GM19193 (cell line): ENCODE data around the gene HPD.

Experiments
- POLR2A ChIP-seq: IDR thresholded peaks from 4 replicates; pipeline ENCODE4 v1.6.1; 2011; ENCODE audit not compliant: insufficient read depth, insufficient read length; ENCODE audit errors: extremely low read depth

Gene HPD

GRCh38 chr12:121872546-121873215 is 14.0 kb upstream of the HPD start:
- no peak for TF ChIP-seq POLR2A

DNA sequence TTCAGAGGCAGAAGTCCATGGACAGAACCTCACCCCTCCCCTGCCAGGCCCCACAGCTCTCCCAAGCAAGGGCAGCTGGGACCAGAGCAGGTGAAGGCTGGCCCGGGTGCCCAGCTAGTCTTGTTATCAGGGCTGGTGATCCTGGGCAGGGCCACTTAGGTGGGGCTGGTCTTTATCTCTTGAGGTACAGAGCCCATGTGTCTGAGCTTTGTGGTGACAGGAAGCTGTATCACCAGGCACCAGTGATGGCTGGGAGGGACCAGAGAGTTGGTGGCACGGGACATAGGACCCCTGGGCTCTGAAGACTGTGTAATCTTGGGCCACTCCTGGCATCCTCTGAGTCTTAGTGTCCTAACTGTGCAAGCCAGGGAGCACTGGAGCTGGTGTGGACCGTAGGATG is 12.8 kb upstream of the HPD start:
- TF ChIP-seq POLR2A, result no peak

DNA sequence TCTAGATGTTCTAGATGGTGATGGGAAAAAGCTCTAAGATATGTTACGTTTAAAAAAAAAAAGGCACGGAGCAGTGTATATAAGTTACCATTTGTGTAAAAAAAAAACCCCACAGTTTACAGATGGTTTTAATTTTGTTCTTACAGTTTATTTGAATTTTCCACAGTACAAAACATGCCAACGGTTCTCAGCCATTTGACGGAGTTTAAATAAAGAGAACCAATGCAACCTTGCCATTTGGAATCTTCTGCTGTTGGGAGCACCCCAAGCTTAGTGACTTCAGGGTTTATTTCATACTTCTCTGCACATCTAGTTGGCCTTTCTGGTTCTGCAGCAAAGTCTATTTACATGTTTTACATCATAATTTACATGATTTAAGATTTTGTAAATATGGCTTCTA is 7.7 kb upstream of the HPD start:
- TF ChIP-seq POLR2A, result no peak

DNA sequence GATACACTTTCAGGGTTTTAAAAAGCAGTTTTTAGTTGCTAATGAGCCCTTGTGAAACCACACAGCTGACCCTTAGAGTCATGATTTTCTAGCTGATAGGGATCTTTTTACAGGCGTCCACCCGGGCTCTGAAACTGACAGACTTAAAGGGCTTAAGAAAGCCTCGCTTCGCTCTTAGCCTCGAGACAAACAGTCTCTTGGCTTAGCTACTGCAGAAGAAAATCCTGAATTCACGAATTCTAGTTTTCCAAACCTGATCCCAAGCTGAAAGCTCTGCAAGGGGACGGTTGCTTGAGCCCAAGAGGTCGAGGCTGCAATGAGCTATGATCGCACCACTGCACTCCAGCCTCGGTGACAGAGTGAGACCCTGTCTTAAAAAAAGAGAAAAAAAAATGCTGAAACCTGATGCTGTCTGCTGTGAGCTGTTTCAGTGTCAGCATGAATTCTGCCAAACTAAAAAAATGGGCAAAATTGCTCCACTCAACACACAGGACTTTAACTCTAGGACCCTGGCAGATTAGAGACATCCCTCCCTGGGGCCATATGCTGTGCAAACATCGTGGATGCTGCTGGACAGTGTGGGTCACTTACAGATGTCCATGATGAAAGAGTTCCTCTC is 3.1 kb upstream of the HPD start:
- no peak for TF ChIP-seq POLR2A

DNA sequence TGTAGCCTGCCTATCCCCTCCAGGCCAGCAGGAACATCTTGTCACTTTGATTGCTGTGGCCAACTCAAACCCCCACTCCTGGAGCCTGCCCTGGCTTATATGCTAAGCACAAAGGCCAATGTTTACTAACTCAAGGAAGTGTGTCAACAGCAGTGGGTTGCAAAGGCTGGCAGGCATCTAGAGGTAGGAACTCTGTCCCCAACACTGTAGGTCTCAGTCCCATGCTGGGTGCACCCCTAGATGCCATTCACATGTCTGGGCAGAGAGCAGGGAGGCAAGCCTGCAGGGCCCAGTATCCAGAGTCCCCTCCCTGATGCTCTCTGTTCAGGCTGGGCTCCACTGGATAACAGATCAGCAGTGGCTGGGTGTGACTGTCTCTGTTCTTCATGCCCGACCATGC is 1.6 kb upstream of the HPD start:
- no peak for TF ChIP-seq POLR2A

DNA sequence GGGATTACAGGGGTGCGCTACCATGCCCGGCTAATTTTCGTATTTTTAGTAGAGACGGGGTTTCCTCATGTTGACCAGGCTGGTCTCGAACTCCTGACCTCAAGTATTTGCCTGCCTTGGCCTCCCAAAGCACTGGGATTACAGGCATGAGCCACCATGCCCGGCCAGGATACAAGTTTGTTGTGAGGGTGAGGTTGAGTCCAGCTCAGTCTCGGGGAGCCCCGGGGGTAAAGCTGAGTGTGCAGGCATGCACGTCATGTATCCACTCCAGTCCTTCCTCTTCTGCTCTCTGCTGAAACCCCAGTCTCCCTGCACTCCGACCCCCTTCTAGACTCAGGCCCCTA is 369 bp downstream of the HPD start:
- no peak for TF ChIP-seq POLR2A

DNA sequence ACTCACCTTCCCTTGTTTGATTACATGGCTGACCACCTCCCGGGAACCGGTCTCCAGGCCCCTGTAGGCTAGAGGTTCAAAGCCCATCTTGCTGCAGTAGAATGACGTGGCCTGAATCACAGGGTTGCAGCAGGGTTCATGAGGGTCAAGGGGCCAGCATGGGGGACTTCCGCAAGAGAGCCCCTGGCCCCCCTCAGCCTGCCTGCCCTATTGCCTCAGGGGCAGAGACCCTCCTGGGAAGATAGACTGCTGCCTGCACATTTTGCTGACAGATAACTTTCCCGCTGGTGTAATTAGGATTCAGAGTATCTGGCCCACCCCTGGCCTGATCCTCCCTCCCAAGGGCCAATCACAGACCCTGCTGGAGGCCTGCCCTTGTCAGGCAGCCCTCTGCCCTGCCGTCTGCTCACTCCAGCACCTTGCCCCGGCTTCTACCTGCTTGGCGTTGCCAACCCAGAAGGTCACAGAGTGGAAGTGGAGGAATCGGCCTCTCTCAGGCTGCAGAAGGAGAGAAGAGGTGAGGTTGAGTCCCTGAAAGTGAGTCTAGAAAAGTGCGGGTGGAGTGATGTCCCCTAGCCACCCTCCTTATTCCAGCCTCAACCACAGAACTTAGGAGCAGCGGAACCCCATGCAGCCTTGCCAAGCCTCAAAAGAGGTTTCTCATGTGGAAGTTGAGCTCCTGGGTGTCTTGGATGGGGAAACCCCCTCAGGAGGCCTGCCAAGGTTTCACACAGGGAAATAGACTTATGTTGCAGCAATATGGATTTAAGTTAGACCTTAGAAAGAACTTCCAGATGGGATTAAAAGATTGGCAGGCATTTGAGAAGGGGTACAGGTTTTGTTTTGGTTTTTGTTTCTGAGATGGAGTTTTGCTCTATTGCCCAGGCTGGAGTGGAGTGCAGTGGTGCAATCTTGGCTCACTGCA is 1.1 kb downstream of the HPD start:
- TF ChIP-seq POLR2A, result no peak

GRCh38 chr12:121849665-121850064 is 9.0 kb downstream of the HPD start:
- TF ChIP-seq POLR2A, result no peak

DNA sequence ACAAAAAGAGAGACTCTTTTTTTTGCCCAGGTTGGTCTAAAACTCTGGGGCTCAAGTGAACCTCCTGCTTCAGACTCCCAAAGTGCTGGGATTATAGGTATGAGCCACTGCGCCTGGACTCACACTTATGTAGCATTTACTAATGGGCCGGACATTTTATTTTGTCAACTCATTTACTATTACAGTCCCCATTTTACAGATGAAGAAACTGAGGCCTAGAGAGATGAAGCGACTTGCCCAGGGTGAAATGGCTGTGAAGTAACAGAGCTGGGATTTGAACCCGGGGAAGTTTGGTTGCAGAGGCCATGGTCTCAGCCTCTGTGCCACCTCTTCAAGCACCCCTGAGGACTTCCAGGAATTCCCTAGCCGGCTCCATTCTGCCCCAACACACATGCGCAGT is 9.4 kb downstream of the HPD start:
- no peak for TF ChIP-seq POLR2A

DNA sequence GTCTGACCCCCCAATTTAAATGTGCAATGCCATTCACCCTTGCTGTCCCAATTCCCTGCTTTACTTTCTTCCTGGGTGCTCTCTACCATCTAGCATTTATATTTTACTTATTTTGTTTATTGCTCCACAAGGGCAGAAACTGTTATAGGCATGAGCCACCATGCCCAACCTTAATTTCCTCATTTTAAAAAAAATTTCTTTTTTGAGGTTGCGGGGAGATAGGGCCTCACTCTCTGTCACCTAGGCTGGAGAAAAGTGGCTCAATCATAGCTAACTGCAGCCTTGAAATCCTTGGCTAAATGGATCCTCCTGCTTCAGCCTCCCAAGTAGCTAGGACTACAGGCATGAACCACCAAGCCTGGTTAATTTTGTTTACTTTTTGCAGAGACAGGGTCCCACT is 13.0 kb downstream of the HPD start:
- no peak for TF ChIP-seq POLR2A

- no peak for TF ChIP-seq POLR2A
Observed at GRCh38 chr12:121843236-121843982, 15.2 kb downstream of the HPD start.

DNA sequence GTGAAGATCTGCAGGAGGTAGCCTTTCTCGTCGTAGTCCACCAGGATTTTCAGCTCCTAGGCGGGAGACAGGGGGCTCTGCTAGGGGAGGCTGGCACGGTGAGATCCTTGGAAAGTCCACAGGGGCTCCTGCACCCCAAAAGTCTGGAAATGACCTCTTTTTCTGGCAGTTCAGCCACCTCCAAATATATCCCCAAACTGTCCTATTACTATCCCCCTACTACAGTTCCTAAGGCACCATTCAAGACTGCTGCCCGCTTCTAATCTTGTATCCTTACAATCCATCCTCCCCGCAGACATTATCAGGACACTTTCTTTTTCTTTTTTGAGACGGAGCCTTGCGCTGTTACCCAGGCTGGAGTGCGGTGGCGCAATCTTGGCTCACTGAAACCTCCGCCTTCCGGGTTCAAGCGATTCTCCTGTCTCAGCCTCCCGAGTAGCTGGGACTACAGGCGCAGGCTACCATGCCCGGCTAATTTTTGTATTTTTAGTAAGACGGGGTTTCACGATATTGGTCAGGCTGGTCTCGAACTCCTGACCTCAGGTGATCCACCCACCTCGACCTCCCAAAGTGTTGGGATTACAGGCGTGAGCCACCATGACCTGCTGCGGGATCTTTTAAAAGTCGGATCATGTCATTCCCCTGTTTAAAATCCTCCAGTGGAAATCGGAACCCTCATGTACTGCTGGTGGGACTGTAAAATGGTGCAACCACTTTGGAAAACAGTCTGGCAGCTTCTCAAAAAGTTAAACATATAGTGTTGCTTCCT is 18.5 kb downstream of the HPD start:
- TF ChIP-seq POLR2A, result no peak

- TF ChIP-seq POLR2A, result peak; percentile 75
Observed at GRCh38 chr12:121839106-121839992, 19.3 kb downstream of the HPD start.
